ENCODE results near the gene LEFTY1.
"Not testable (repeated sequence)": the region's sequence is repeated elsewhere in the genome, so short reads cannot be mapped to it uniquely, and the experiment has no call there.

The LEFTY1 gene, protein sequence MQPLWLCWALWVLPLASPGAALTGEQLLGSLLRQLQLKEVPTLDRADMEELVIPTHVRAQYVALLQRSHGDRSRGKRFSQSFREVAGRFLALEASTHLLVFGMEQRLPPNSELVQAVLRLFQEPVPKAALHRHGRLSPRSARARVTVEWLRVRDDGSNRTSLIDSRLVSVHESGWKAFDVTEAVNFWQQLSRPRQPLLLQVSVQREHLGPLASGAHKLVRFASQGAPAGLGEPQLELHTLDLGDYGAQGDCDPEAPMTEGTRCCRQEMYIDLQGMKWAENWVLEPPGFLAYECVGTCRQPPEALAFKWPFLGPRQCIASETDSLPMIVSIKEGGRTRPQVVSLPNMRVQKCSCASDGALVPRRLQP

GRCh38 chr1:225888898-225889601, at the start of gene LEFTY1:
Gene LEFTY1, minus strand, starts transcription at chr1:225889146. Its CDS starts 80 bp downstream, at chr1:225889066.
- intact Hi-C loops (cut with DNase I; ENCODE audit: low total_unique reads), result no loop called here
- peaks cover 0 to 9% (median 0%) of the 10 kb centered on the region in 4 donors for H3K4me1 ChIP-seq
- no peaks in the 10 kb centered on the region for H3K36me3 ChIP-seq
- no peak for TF ChIP-seq CTCF (IDR thresholded peaks at IDR 0.05)
- no peak for DNase-seq
- H3K27me3 ChIP-seq, result peaks cover 0 to 12% of the 10 kb centered on the region in 2 donors
- H3K4me3 ChIP-seq, result no peak within 1 kb of the TSS
- H3K27ac ChIP-seq, result no peak within 1 kb of the TSS
- H3K9me3 ChIP-seq, result no peaks in the 10 kb centered on the region

- Histone ChIP-seq H3K4me3 (no peak overlapping the region), H3K36me3 (no peaks in the 10 kb centered on the region), H3K27me3 (no peaks in the 10 kb centered on the region), H3K27ac (no peak overlapping the region), H3K4me1 (peaks cover 0 to 21% (median 19%) of the 10 kb centered on the region in 4 donors), H3K9me3 (no peaks in the 10 kb centered on the region)
- DNase-seq, result no peak
- no peak for TF ChIP-seq CTCF (IDR thresholded peaks at IDR 0.05)
- intact Hi-C loops (cut with DNase I; ENCODE audit: low total_unique reads), result no loop called here
Observed at GRCh38 chr1:225937048-225937968, 48.4 kb upstream of the LEFTY1 start.

GRCh38 chr1:225936523-225936922, 47.6 kb upstream of the LEFTY1 start:
- Histone ChIP-seq H3K27ac (no peak overlapping the region), H3K4me3 (no peak overlapping the region), H3K36me3 (no peaks in the 10 kb centered on the region), H3K9me3 (no peaks in the 10 kb centered on the region), H3K27me3 (no peaks in the 10 kb centered on the region), H3K4me1 (peaks cover 0 to 16% (median 15%) of the 10 kb centered on the region in 4 donors)
- no peak for TF ChIP-seq CTCF (IDR thresholded peaks at IDR 0.05)
- DNase-seq, result no peak
- intact Hi-C loops (cut with DNase I; ENCODE audit: low total_unique reads), result no loop called here

DNA sequence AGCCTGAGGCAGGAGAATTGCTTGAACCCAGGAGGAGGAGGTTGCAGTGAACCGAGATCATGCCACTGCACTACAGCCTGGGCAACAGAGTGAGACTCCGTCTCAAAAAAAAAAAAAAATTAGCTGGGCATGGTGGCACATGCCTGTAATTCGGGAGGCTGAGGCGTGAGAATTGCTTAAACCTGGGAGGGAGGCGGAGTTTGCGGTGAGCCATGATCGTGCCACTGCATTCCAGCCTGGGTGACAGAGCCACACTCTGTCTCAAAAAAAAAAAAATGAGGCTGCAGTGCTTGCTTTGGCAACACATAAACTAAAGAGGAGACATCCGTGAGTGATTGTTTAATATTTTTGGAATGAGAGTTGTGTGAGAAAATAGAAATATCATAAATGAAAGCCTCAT, 47.1 kb upstream of the LEFTY1 start:
- H3K4me3 ChIP-seq; DNase-seq; H3K9me3 ChIP-seq; H3K27me3 ChIP-seq; H3K27ac ChIP-seq; intact Hi-C loops (cut with DNase I; ENCODE audit: low total_unique reads); H3K36me3 ChIP-seq: not testable (repeated sequence)
- H3K4me1 ChIP-seq, result peaks cover 0 to 11% (median 10%) of the 10 kb centered on the region in 4 donors

DNA sequence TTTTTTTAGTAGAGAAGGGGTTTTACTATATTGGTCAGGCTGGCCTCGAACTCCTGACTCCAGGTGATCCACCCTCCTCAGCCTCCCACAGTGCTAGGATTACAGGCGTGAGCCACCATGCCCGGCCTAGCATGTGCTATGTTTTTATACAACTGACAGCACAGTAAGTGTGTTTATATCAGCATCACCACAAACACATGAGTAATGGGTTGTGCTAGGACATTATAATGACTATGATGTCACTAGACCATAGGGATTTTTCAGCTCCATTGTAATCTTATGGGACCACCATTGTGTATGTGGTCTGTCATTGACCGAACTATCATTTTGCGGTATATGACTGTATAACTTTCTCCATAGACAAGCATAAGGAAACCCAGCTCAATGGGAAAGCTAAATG, 45.8 kb upstream of the LEFTY1 start:
- intact Hi-C loops (cut with DNase I; ENCODE audit: low total_unique reads), result no loop called here
- H3K27ac ChIP-seq, result no peak overlapping the region
- H3K4me1 ChIP-seq, result peaks cover 0 to 3% (median 0%) of the 10 kb centered on the region in 4 donors
- no peaks in the 10 kb centered on the region for H3K27me3 ChIP-seq
- no peak overlapping the region for H3K4me3 ChIP-seq
- H3K9me3 ChIP-seq, result no peaks in the 10 kb centered on the region
- TF ChIP-seq CTCF (IDR thresholded peaks at IDR 0.05), result no peak
- no peak for DNase-seq
- H3K36me3 ChIP-seq, result no peaks in the 10 kb centered on the region
